KMS-11 (cell line): Measurements from ENCODE around the gene MYRIP.

Experiments used
- H2AFZ ChIP-seq: fragments of 200-600 bp; sonication (generic); 2 replicates; pipeline ENCODE4 v1.6.1; 2016; ENCODE audit warnings: antibody characterized with exemption, mixed run types, low read depth
- H3K27ac ChIP-seq: fragments of 200-600 bp; sonication (generic); 2 replicates; pipeline ENCODE4 v1.6.1; 2016; ENCODE audit warnings: mild to moderate bottlenecking, mixed run types
- H3K27me3 ChIP-seq: fragments of 200-600 bp; sonication (generic); 2 replicates; pipeline ENCODE4 v1.6.1; 2017; ENCODE audit warnings: mild to moderate bottlenecking, low read depth, mixed run types, moderate library complexity; ENCODE audit not compliant: insufficient read depth
- H3K36me3 ChIP-seq: fragments of 200-600 bp; sonication (generic); 2 replicates; pipeline ENCODE4 v1.6.1; 2017; ENCODE audit warnings: mild to moderate bottlenecking, mixed run types; ENCODE audit not compliant: insufficient read depth
- H3K4me1 ChIP-seq: fragments of 200-600 bp; sonication (generic); 2 replicates; pipeline ENCODE4 v1.6.1; 2016; ENCODE audit warnings: mild to moderate bottlenecking, low read depth, mixed run types; ENCODE audit not compliant: poor library complexity, severe bottlenecking
- H3K4me2 ChIP-seq: fragments of 200-600 bp; sonication (generic); 2 replicates; pipeline ENCODE4 v1.7.0; 2016; ENCODE audit warnings: mild to moderate bottlenecking, mixed run types
- H3K4me3 ChIP-seq: fragments of 200-600 bp; sonication (generic); IDR thresholded peaks from 2 replicates; pipeline ENCODE4 v1.6.1; 2017; ENCODE audit warnings: low read depth, low read length, mixed read lengths; ENCODE audit not compliant: insufficient read depth
- H3K79me2 ChIP-seq: fragments of 200-600 bp; sonication (generic); 2 replicates; pipeline ENCODE4 v1.6.1; 2016; ENCODE audit warnings: low read depth, mixed run types; ENCODE audit not compliant: insufficient read depth
- H3K9ac ChIP-seq: fragments of 200-600 bp; sonication (generic); 2 replicates; pipeline ENCODE4 v1.6.1; 2016; ENCODE audit warnings: mild to moderate bottlenecking, mixed run types
- H4K20me1 ChIP-seq: fragments of 200-600 bp; sonication (generic); 2 replicates; pipeline ENCODE4 v1.6.1; 2016; ENCODE audit warnings: mild to moderate bottlenecking, mixed run types; ENCODE audit not compliant: insufficient read depth
- CTCF ChIP-seq: fragments of 200-600 bp; sonication (generic); conservative IDR thresholded peaks from 2 replicates; pipeline ENCODE4 v1.6.1; 2017; ENCODE audit warnings: low read depth, mild to moderate bottlenecking, antibody characterized with exemption, low read length, moderate library complexity, mixed read lengths

MYRIP gene

GRCh38 chr3:40055956-40056355, 246.5 kb downstream of the MYRIP start:
- H2AFZ ChIP-seq = no peak overlapping the region
- no peak overlapping the region for H3K27ac ChIP-seq
- no peak overlapping the region for H3K4me3 ChIP-seq
- TF ChIP-seq CTCF = no peak
- no peaks in the 10 kb centered on the region for H3K27me3 ChIP-seq
- no peak overlapping the region for H3K9ac ChIP-seq
- no peaks in the 10 kb centered on the region for H4K20me1 ChIP-seq
- H3K4me1 ChIP-seq = no peaks in the 10 kb centered on the region
- H3K36me3 ChIP-seq = no peaks in the 10 kb centered on the region; the same call in 1 of the 2 replicates
- H3K79me2 ChIP-seq = no peaks in the 10 kb centered on the region
- no peak overlapping the region for H3K4me2 ChIP-seq

- TF ChIP-seq CTCF = no peak
- H3K79me2 ChIP-seq = no peaks in the 10 kb centered on the region
- no peak overlapping the region for H3K27ac ChIP-seq
- H3K4me1 ChIP-seq = no peaks in the 10 kb centered on the region
- H2AFZ ChIP-seq = no peak overlapping the region
- no peak overlapping the region for H3K4me2 ChIP-seq
- no peaks in the 10 kb centered on the region for H4K20me1 ChIP-seq
- no peak overlapping the region for H3K9ac ChIP-seq
- H3K36me3 ChIP-seq = no peaks in the 10 kb centered on the region
- H3K27me3 ChIP-seq = no peaks in the 10 kb centered on the region
- H3K4me3 ChIP-seq = no peak overlapping the region
Observed at GRCh38 chr3:40057077-40057476, 247.7 kb downstream of the MYRIP start.

- H3K9ac ChIP-seq = no peak overlapping the region
- no peaks in the 10 kb centered on the region for H4K20me1 ChIP-seq
- no peaks in the 10 kb centered on the region for H3K4me1 ChIP-seq
- no peaks in the 10 kb centered on the region for H3K79me2 ChIP-seq
- H3K27me3 ChIP-seq = no peaks in the 10 kb centered on the region
- TF ChIP-seq CTCF = no peak
- H3K27ac ChIP-seq = no peak overlapping the region
- no peaks in the 10 kb centered on the region for H3K36me3 ChIP-seq
- no peak overlapping the region for H3K4me3 ChIP-seq
- H2AFZ ChIP-seq = no peak overlapping the region
- H3K4me2 ChIP-seq = no peak overlapping the region
Observed at GRCh38 chr3:40057786-40058185, 248.4 kb downstream of the MYRIP start.

- Histone ChIP-seq H2AFZ (no peak overlapping the region), H3K4me1 (no peaks in the 10 kb centered on the region), H3K4me3 (no peak overlapping the region), H4K20me1 (no peaks in the 10 kb centered on the region), H3K36me3 (no peaks in the 10 kb centered on the region), H3K4me2 (no peak overlapping the region), H3K79me2 (no peaks in the 10 kb centered on the region), H3K9ac (no peak overlapping the region), H3K27me3 (no peaks in the 10 kb centered on the region), H3K27ac (no peak overlapping the region)
- no peak for TF ChIP-seq CTCF
Observed at GRCh38 chr3:40068636-40069035, 259.2 kb downstream of the MYRIP start.
